ENCODE measurements around the gene ALOX15B. TPM values are rescaled to one million over a fixed set of nuclear protein-coding genes. Genes with fewer than 3 reads are reported as not detected.

The ALOX15B gene
- total and polyA plus RNA-seq, 10 donors: 0.13 to 7.8 (median 2.7) TPM

DNA sequence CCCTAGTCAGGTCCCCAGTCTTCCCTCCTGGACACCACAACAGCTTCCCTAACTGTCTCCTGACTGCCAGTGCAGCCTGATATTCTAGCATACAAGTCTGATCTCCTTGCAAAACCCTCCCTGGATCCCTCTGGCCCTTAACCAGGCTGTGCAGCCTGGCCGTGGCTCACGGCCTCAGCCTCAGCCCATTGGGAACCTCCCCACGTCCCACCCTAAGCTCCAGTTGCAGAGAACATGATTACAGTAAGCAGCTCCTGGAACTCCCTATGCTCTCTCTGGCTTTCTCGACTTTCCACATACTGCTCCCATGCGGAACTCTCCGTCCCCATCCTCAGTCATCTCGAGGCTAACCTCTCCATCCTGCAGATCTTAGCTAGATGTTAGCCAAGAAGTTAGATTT is 35.7 kb downstream of the ALOX15B start:
- Histone ChIP-seq H3K27ac (no peak overlapping the region), H3K27me3 (replicated peaks in 1 of 7) (peaks cover 0 to 98% (median 63%) of the 10 kb centered on the region in 7 donors), H3K4me1 (peaks cover 7 to 36% (median 31%) of the 10 kb centered on the region in 6 donors), H3K4me3 (no peak overlapping the region), H3K36me3 (no peaks in the 10 kb centered on the region), H3K9me3 (no peaks in the 10 kb centered on the region)
- intact Hi-C loops (cut with DNase I; ENCODE audit: low total_unique reads): loop anchor here (10.0 kb wide), 1 partner anchor 230 kb away; no protein-coding TSS in a partner anchor
- WGBS, 5 donors: 51 to 65% (median 62%) methylated on average over 7 of the region's 7 CpGs
- DNase-seq: peak; percentile 21
- TF ChIP-seq POLR2AphosphoS5 (IDR thresholded peaks at IDR 0.05) (no peak), CTCF (IDR thresholded peaks at IDR 0.05 in 8 of 11, conservative IDR thresholded peaks at IDR 0.05 in 3 of 11) (no peak), POLR2A (IDR thresholded peaks at IDR 0.05) (no peak)

GRCh38 chr17:8075081-8075480 is 36.2 kb downstream of the ALOX15B start:
- Histone ChIP-seq H3K27ac (no peak overlapping the region), H3K27me3 (replicated peaks in 1 of 7) (peaks cover 0 to 100% (median 63%) of the 10 kb centered on the region in 7 donors), H3K4me1 (peaks cover 11 to 38% (median 35%) of the 10 kb centered on the region in 6 donors), H3K36me3 (no peaks in the 10 kb centered on the region), H3K4me3 (no peak overlapping the region), H3K9me3 (no peaks in the 10 kb centered on the region)
- peak; percentile 21 for DNase-seq
- WGBS, 5 donors: 83 to 91% (median 87%) methylated on average over 3 of the region's 3 CpGs
- intact Hi-C loops (cut with DNase I; ENCODE audit: low total_unique reads): loop anchor here (10.0 kb wide), 1 partner anchor 230 kb away; no protein-coding TSS in a partner anchor
- TF ChIP-seq POLR2AphosphoS5 (IDR thresholded peaks at IDR 0.05): no peak
- no peak for TF ChIP-seq POLR2A (IDR thresholded peaks at IDR 0.05)
- TF ChIP-seq CTCF (IDR thresholded peaks at IDR 0.05 in 8 of 11, conservative IDR thresholded peaks at IDR 0.05 in 3 of 11): no peak

DNA sequence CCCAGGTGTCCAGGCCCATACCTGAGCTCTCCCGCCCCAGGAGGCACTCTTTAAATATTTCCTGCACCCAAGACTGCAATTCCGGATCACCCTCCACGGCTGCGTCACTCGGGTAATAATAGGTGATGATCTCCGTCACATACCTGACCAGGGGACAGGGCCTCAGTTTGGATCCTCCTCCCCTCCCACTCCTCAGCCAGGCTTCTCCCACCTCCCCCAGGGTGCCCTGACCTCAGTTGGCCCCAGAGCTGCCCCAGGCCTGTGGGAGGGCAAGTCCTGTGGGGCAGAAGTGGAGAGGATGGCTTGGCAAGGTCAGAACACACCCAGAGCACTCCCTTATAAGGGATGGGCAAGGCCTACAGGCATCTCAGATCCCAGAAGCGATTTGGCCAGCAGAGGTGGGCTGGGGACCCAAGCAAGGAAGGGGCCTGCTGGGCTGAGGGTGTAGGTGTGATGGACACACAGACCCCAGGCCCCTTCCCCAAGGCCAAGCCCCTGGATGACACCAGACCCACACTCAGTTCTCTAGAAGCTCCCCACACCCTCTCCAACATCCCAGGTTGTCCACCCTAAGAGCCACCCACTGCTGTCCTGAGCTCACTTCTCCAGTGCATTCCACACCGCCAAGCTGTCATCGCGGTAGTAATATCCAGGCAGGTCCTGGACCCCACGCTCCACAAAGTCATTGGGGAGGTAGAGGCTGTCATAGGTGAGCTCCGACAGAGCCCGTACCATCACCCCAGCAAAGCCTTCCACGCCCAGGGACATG is 36.9 kb downstream of the ALOX15B start:
- TF ChIP-seq CTCF (IDR thresholded peaks at IDR 0.05 in 8 of 11, conservative IDR thresholded peaks at IDR 0.05 in 3 of 11) (peak in 1 of 11 experiments; percentile 7), POLR2AphosphoS5 (IDR thresholded peaks at IDR 0.05) (no peak)
- peak; percentile 58 for DNase-seq
- Histone ChIP-seq H3K27me3 (replicated peaks in 1 of 7) (peaks cover 0 to 100% (median 63%) of the 10 kb centered on the region in 7 donors), H3K27ac (no peak overlapping the region), H3K9me3 (no peaks in the 10 kb centered on the region), H3K4me1 (peaks cover 13 to 44% (median 41%) of the 10 kb centered on the region in 6 donors), H3K36me3 (no peaks in the 10 kb centered on the region), H3K4me3 (no peak overlapping the region)
- intact Hi-C loops (cut with DNase I; ENCODE audit: low total_unique reads): loop anchor here (10.0 kb wide), 1 partner anchor 229 kb away; no protein-coding TSS in a partner anchor
- 87 to 93% (median 91%) methylated on average over 10 to 14 of the region's 14 CpGs for WGBS, 5 donors
